Sigmoid colon (tissue), 7 donors: ENCODE data around the gene ZSWIM8. TPM values are rescaled to one million over a fixed set of nuclear protein-coding genes. Genes with fewer than 3 reads are reported as not detected.
"Not testable (repeated sequence)": the region's sequence is repeated elsewhere in the genome, so short reads cannot be mapped to it uniquely, and the experiment has no call there.

Experiments
- DNase-seq: peaks from one replicate; pipeline ENCODE4 v3.0.0-alpha.2; 2019
- H3K27ac ChIP-seq, 4 donors: fragments of 200-600 bp; sonication (generic); one replicate each; pipeline ENCODE4 v1.5.1; 2016 to 2019; ENCODE audit warnings: mild to moderate bottlenecking in 1 of 4
- H3K27me3 ChIP-seq, 3 donors: fragments of 200-600 bp; sonication (generic); one replicate each; pipeline ENCODE4 v1.5.1; 2019; ENCODE audit warnings: mild to moderate bottlenecking in 1 of 3
- H3K36me3 ChIP-seq, 4 donors: fragments of 200-600 bp; sonication (generic); one replicate each; pipeline ENCODE4 v1.5.1; 2016 to 2019
- H3K4me1 ChIP-seq, 4 donors: fragments of 200-600 bp; sonication (generic); one replicate each; pipeline ENCODE4 v1.5.1; 2017 to 2019
- H3K4me3 ChIP-seq, 4 donors: fragments of 200-600 bp; sonication (generic); one replicate each; pipeline ENCODE4 v1.5.1; 2017 to 2019; ENCODE audit warnings: mild to moderate bottlenecking in 2 of 4, moderate library complexity in 1 of 4
- H3K9me3 ChIP-seq, 4 donors: fragments of 200-600 bp in 3 of 4; sonication (generic) in 3 of 4; one replicate each; pipeline versions ENCODE4 v1.5.1 to v1.6.1; 2013 to 2019
- EP300 ChIP-seq, 4 donors: sonication (generic); formaldehyde crosslinking; IDR thresholded peaks; one replicate each; pipeline ENCODE4 v1.6.1; 2017; ENCODE audit warnings: antibody characterized with exemption in 4 of 4
- POLR2A ChIP-seq, 2 donors: fragments of 450-650 bp; IDR thresholded peaks; one replicate each; pipeline ENCODE4 v1.6.1; 2016; ENCODE audit warnings: antibody characterized with exemption in 2 of 2, mild to moderate bottlenecking in 2 of 2, moderate library complexity in 2 of 2
- POLR2AphosphoS5 ChIP-seq, 4 donors: sonication (generic); formaldehyde crosslinking; IDR thresholded peaks; one replicate each; pipeline ENCODE4 v1.6.1; 2017; ENCODE audit warnings: antibody characterized with exemption in 4 of 4
- WGBS, 2 donors: extraction: QIAGEN DNeasy Blood & Tissue Kit; methylation state at CpG; one replicate each; pipeline ENCODE4 v1.1.7; 2013; 5-methylcytosine and 5-hydroxymethylcytosine counted together
- intact Hi-C: fragments of 100-400 bp; cut with DNase I; formaldehyde crosslinking; loops from one replicate; pipeline ENCODE4 v1.15.1; 2023
- polyA plus RNA-seq, 3 donors: library from polyadenylated mRNA; stranded (reverse); fragments of 200-250 nt; gene quantifications; one replicate each; pipeline ENCODE4 v1.2.3, GENCODE V29; 2013
- total RNA-seq, 4 donors: library from RNA; depleted of rRNA; stranded (reverse); fragments of >200 nt; gene quantifications; one replicate each; pipeline ENCODE4 v1.1.0, GENCODE V29; 2016
- TF ChIP-seq, protein P1 (sequence below), 4 experiments: fragments of 450-650 bp in 3 of 4; fragments of 200-600 bp in 1 of 4; IDR thresholded peaks; one replicate each; pipeline ENCODE4 v1.5.1; 2016 to 2019; ENCODE audit warnings: antibody characterized with exemption in 4 of 4, mild to moderate bottlenecking in 3 of 4, moderate library complexity in 2 of 4
- donor health status: healthy with polysubstance abuse.
- donor health status: Bipolar disorder and iron deficiency.
- donor health status: healthy.

The ZSWIM8 gene, protein sequence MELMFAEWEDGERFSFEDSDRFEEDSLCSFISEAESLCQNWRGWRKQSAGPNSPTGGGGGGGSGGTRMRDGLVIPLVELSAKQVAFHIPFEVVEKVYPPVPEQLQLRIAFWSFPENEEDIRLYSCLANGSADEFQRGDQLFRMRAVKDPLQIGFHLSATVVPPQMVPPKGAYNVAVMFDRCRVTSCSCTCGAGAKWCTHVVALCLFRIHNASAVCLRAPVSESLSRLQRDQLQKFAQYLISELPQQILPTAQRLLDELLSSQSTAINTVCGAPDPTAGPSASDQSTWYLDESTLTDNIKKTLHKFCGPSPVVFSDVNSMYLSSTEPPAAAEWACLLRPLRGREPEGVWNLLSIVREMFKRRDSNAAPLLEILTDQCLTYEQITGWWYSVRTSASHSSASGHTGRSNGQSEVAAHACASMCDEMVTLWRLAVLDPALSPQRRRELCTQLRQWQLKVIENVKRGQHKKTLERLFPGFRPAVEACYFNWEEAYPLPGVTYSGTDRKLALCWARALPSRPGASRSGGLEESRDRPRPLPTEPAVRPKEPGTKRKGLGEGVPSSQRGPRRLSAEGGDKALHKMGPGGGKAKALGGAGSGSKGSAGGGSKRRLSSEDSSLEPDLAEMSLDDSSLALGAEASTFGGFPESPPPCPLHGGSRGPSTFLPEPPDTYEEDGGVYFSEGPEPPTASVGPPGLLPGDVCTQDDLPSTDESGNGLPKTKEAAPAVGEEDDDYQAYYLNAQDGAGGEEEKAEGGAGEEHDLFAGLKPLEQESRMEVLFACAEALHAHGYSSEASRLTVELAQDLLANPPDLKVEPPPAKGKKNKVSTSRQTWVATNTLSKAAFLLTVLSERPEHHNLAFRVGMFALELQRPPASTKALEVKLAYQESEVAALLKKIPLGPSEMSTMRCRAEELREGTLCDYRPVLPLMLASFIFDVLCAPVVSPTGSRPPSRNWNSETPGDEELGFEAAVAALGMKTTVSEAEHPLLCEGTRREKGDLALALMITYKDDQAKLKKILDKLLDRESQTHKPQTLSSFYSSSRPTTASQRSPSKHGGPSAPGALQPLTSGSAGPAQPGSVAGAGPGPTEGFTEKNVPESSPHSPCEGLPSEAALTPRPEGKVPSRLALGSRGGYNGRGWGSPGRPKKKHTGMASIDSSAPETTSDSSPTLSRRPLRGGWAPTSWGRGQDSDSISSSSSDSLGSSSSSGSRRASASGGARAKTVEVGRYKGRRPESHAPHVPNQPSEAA (N-terminal part only)
- total RNA-seq = 100 to 1,000 TPM in 1 of 4 donors, 10 to 100 TPM in 3; 42.5 to 138 (median 71.9) TPM
- 10 to 100 TPM; 34.8 to 64.8 (median 40.2) TPM for polyA plus RNA-seq

DNA sequence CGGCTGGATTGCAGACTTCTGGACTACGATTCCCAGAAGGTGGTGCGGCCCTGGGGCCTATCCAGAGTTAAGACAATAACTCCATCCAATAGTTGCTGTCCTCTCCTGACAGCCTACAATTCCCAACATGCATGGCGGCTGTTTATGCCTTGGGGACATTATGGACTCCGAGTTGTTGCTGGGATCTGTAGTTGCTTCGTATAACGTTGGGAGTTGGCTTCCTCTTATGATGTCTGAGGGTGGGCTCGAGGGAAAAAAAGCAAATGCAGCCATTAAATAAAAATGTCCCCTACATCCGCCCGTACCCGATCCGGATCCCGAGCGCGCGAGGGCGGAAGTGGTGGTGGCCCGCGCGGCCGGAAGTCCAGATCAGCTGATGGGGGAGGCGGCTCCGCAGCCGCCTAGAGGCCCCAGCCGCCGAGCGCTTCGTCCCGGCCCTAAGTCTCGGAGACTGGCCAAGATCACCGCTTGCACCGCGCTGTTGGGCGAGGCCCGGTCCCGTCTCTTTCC lies at the start of gene ZSWIM8:
ZSWIM8 (plus strand) TSS at position 396 of the 510 bp plus-strand sequence. CDS start 273 bp downstream, outside the sequence.
- Histone ChIP-seq H3K9me3 (no peaks in the 10 kb centered on the region), H3K27me3 (no peaks in the 10 kb centered on the region), H3K27ac (peak within 1 kb of the TSS; percentile 88 to 97 (median 90)), H3K4me3 (peak within 1 kb of the TSS; percentile 70 to 96 (median 80)), H3K4me1 (peaks cover 0 to 60% (median 58%) of the 10 kb centered on the region in 4 donors), H3K36me3 (peaks cover 14 to 23% (median 15%) of the 10 kb centered on the region in 4 donors)
- WGBS, 2 donors = 0% methylated on average over 36 of the region's 36 CpGs
- peak; percentile 95 for DNase-seq
- intact Hi-C loops = loop anchor here (2.0 kb wide), 1 partner anchor 26 kb away; the partner anchor contains the start of gene NDST2
- TF ChIP-seq POLR2AphosphoS5 (IDR thresholded peaks at IDR 0.05) (peak; percentile 74 to 97 (median 88)), POLR2A (IDR thresholded peaks at IDR 0.05) (peak; percentile 57 to 76), EP300 (IDR thresholded peaks at IDR 0.05) (peak in 1 of 4 donors; percentile 33)
- TF ChIP-seq, protein P1, sequence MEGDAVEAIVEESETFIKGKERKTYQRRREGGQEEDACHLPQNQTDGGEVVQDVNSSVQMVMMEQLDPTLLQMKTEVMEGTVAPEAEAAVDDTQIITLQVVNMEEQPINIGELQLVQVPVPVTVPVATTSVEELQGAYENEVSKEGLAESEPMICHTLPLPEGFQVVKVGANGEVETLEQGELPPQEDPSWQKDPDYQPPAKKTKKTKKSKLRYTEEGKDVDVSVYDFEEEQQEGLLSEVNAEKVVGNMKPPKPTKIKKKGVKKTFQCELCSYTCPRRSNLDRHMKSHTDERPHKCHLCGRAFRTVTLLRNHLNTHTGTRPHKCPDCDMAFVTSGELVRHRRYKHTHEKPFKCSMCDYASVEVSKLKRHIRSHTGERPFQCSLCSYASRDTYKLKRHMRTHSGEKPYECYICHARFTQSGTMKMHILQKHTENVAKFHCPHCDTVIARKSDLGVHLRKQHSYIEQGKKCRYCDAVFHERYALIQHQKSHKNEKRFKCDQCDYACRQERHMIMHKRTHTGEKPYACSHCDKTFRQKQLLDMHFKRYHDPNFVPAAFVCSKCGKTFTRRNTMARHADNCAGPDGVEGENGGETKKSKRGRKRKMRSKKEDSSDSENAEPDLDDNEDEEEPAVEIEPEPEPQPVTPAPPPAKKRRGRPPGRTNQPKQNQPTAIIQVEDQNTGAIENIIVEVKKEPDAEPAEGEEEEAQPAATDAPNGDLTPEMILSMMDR (IDR thresholded peaks at IDR 0.05) = no peak

DNA sequence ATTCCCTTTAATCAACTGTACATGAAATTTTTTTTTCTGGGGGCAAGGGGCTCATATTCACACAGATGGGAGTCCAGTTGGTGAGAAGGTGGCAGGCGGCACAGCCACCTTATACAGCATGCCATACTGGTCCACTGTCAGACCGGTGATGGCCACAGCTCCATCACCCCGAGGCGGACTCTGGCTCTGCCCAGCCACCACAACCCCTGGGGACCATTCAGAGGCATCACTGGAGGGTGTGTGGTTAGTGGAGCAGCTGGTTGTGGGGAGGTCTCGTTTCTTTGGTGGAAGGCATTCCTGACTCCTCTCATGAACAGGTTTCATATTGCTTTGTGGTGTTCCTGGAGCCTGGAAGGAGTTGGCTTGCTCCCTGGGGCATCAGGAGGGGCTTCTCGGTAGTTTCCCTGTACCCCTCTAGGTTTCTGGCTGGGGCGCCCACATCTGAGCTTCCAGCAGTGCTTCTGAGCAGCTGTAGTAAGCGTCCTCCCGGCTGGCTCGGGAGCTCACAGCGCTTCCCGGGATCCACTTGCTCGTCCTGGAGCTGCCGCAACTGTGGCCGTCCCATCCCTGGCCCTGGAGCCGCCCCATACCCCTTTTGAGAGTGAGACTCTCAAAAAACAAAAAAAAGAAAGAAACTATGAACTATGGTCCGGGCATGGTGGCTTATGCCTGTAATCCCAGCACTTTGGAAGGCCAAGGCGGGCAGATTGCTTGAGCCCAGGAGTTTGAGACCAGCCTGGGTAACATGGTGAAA lies 44.7 kb upstream of the ZSWIM8 start:
- DNase-seq, intact Hi-C loops, H3K27me3 ChIP-seq, H3K9me3 ChIP-seq, H3K27ac ChIP-seq, H3K4me3 ChIP-seq: not testable (repeated sequence)
- H3K36me3 ChIP-seq = peaks cover 0 to 15% (median 2%) of the 10 kb centered on the region in 4 donors
- 94 to 96% methylated on average over 18 of the region's 18 CpGs for WGBS, 2 donors
- peaks cover 0 to 29% (median 19%) of the 10 kb centered on the region in 4 donors for H3K4me1 ChIP-seq

DNA sequence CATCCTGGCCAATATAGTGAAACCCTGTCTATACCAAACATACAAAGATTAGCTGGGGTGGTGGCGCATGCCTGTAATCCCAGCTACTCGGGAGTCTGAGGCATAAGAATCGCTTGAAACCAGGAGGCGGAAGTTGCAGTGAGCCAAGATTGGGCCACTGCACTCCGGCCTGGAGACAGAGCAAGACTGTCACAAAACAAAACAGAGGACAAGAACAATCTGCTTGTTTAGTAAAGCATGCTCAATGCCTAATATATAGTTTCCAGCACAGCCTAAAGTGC lies 43.0 kb upstream of the ZSWIM8 start:
- no peak overlapping the region for H3K4me3 ChIP-seq
- DNase-seq = no peak
- H3K4me1 ChIP-seq = peaks cover 0 to 36% (median 28%) of the 10 kb centered on the region in 4 donors
- 92 to 96% methylated on average over 5 of the region's 5 CpGs for WGBS, 2 donors
- no peaks in the 10 kb centered on the region for H3K9me3 ChIP-seq
- TF ChIP-seq POLR2A (IDR thresholded peaks at IDR 0.05) = no peak
- TF ChIP-seq EP300 (IDR thresholded peaks at IDR 0.05) = no peak
- TF ChIP-seq, protein P1 (IDR thresholded peaks at IDR 0.05) = no peak
- H3K36me3 ChIP-seq = peaks cover 0 to 13% (median 5%) of the 10 kb centered on the region in 4 donors
- intact Hi-C loops = no loop called here
- no peaks in the 10 kb centered on the region for H3K27me3 ChIP-seq
- no peak overlapping the region for H3K27ac ChIP-seq

DNA sequence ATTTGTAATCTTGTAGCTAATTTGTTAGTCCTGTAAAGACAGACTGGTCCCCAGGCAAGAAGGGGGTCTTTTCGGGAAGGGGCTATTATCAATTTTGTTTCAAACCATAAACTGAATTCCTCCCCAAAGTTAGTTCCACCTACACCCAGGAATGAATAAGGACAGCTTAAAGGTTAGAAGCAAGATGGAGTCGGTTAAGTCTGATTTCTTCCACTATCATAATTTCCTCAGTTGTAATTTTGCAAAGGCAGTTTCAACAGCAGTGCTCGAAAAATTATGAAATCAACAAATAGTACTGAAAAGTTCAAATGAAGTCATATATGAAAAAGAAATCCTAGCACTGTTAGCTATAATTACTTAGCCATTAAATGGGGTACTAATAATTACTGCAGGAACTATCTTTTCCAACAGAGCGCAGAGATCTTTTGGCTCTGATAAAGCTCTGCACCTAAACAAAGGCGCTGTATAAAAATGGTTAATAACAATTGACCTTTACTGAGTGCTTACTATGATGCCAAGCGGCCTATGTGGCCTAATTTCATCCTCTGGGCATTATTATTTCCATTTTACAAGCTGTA lies 42.0 kb upstream of the ZSWIM8 start:
- Histone ChIP-seq H3K27ac (peak overlapping the region; percentile 90 to 96 (median 94)), H3K4me1 (peaks cover 0 to 40% (median 29%) of the 10 kb centered on the region in 4 donors)
- 45 to 48% methylated on average over 6 of the region's 6 CpGs for WGBS, 2 donors

More for the DNA sequence above, 42.0 kb upstream of the ZSWIM8 start:
- Histone ChIP-seq H3K36me3 (peaks cover 6 to 18% (median 11%) of the 10 kb centered on the region in 4 donors), H3K9me3 (no peaks in the 10 kb centered on the region), H3K27me3 (no peaks in the 10 kb centered on the region), H3K4me3 (peak overlapping the region; percentile 57 to 98 (median 94))
- no peak for DNase-seq
- intact Hi-C loops = no loop called here
- TF ChIP-seq POLR2A (IDR thresholded peaks at IDR 0.05) (no peak), EP300 (IDR thresholded peaks at IDR 0.05) (no peak), POLR2AphosphoS5 (IDR thresholded peaks at IDR 0.05) (no peak)
- TF ChIP-seq, protein P1 (IDR thresholded peaks at IDR 0.05) = no peak
